ENCODE measurements around the gene TSACC. TPM values are rescaled to one million over a fixed set of nuclear protein-coding genes. Genes with fewer than 3 reads are reported as not detected.

Gene TSACC
- total RNA-seq, 2 donors from 2014 or later, result not detected

DNA sequence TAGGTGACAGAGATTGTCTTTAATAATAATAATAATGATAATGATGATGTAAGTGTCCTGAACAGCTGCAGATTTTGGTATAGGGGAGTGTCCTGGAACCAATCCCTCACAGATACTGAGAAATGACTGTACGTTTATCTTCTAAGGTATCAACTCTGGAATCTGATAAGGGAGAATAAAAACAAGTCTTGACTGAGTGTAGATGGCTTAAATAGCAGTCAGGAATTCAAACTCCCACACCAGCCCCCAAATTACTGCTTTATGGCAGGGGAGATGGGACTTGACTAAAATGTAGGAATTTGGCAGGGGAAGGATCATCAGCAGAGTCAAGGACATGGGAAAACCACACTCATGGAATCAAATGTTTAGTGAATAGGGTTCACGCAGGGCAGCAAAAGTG lies 33.1 kb upstream of the TSACC start:
- peaks cover 11 to 20% of the 10 kb centered on the region in 2 donors for H3K36me3 ChIP-seq (replicated peaks in 1 of 2; ENCODE audit: insufficient read depth in 1 of 2, low read depth in 2 of 2)
- H3K27ac ChIP-seq, result no peak overlapping the region
- H3K4me3 ChIP-seq, result no peak overlapping the region
- no peak for DNase-seq
- no peak for ATAC-seq
- no peaks in the 10 kb centered on the region for H3K9me3 ChIP-seq
- no peak for TF ChIP-seq POLR2A (IDR thresholded peaks at IDR 0.05)
- TF ChIP-seq CTCF (IDR thresholded peaks at IDR 0.05), result no peak
- 65 to 66% methylated on average over 2 of the region's 2 CpGs for WGBS, 2 donors
- H3K4me1 ChIP-seq, result no peaks in the 10 kb centered on the region
- intact Hi-C loops (cut with DNase I), result no loop called here
- H3K27me3 ChIP-seq, result no peaks in the 10 kb centered on the region

GRCh38 chr1:156308078-156308477 lies 30.2 kb upstream of the TSACC start:
- no peaks in the 10 kb centered on the region for H3K27me3 ChIP-seq
- ATAC-seq, result no peak
- DNase-seq, result no peak
- TF ChIP-seq POLR2A (IDR thresholded peaks at IDR 0.05) (no peak), CTCF (IDR thresholded peaks at IDR 0.05) (no peak)
- intact Hi-C loops (cut with DNase I), result no loop called here
- H3K27ac ChIP-seq, result no peak overlapping the region
- H3K9me3 ChIP-seq, result no peaks in the 10 kb centered on the region
- H3K36me3 ChIP-seq (replicated peaks in 1 of 2; ENCODE audit: insufficient read depth in 1 of 2, low read depth in 2 of 2), result peaks cover 19 to 41% of the 10 kb centered on the region in 2 donors
- no peaks in the 10 kb centered on the region for H3K4me1 ChIP-seq
- no peak overlapping the region for H3K4me3 ChIP-seq

DNA sequence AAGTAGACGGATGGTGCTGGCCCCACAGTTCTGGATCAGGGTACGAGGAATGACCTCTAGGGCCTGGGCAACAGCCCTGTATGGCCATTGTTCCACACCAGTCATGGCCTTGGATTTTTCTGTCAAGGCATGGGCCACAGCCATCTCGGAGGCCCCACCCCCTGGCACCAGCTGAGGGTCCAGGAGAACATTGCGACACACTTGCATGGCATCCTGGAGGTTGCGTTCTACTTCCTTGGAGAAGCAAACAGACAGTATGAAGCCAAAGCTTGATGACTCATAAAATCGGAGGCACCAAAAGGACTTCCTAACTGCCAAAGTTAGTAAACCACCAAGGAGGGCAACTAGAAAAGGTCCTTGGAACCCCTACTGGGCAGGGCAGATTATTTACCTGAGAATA lies 27.4 kb upstream of the TSACC start:
- intact Hi-C loops (cut with DNase I), result no loop called here
- 84 to 85% methylated on average over 4 to 6 of the region's 6 CpGs for WGBS, 2 donors

GRCh38 chr1:156316909-156317308 lies 21.4 kb upstream of the TSACC start:
- WGBS, 2 donors, result 86 to 87% methylated on average over 7 of the region's 7 CpGs
- no peak for ATAC-seq

More for the DNA sequence above, 27.4 kb upstream of the TSACC start:
- DNase-seq (peak in 1 of 4 donors; percentile 23), ATAC-seq (no peak)
- H3K4me3 ChIP-seq, result no peak overlapping the region
- TF ChIP-seq CTCF (IDR thresholded peaks at IDR 0.05) (no peak), POLR2A (IDR thresholded peaks at IDR 0.05) (no peak)
- no peaks in the 10 kb centered on the region for H3K27me3 ChIP-seq
- H3K27ac ChIP-seq, result no peak overlapping the region
- H3K4me1 ChIP-seq, result no peaks in the 10 kb centered on the region
- no peaks in the 10 kb centered on the region for H3K9me3 ChIP-seq
- H3K36me3 ChIP-seq (replicated peaks in 1 of 2; ENCODE audit: insufficient read depth in 1 of 2, low read depth in 2 of 2), result peaks cover 19 to 57% of the 10 kb centered on the region in 2 donors

More at GRCh38 chr1:156316909-156317308, 21.4 kb upstream of the TSACC start:
- H3K9me3 ChIP-seq, result no peaks in the 10 kb centered on the region
- no peaks in the 10 kb centered on the region for H3K4me1 ChIP-seq
- intact Hi-C loops (cut with DNase I), result no loop called here
- peaks cover 26 to 66% of the 10 kb centered on the region in 2 donors for H3K36me3 ChIP-seq (replicated peaks in 1 of 2; ENCODE audit: insufficient read depth in 1 of 2, low read depth in 2 of 2)
- no peak overlapping the region for H3K4me3 ChIP-seq
- no peak for DNase-seq
- no peaks in the 10 kb centered on the region for H3K27me3 ChIP-seq
- no peak overlapping the region for H3K27ac ChIP-seq
- no peak for TF ChIP-seq POLR2A (IDR thresholded peaks at IDR 0.05)
- TF ChIP-seq CTCF (IDR thresholded peaks at IDR 0.05), result no peak
